Hepatocyte (in vitro differentiated cells): ENCODE measurements around the gene NEK10.

ENCODE experiments used
- CTCF ChIP-seq: fragments of 200-600 bp; sonication (generic); IDR thresholded peaks from 2 replicates; pipeline ENCODE4 v1.5.1; 2016; ENCODE audit warnings: antibody characterized with exemption, mild to moderate bottlenecking; ENCODE audit not compliant: poor library complexity
- EZH2 ChIP-seq: fragments of 200-600 bp; sonication (generic); IDR thresholded peaks from 2 replicates; pipeline ENCODE4 v1.6.1; 2016; ENCODE audit warnings: antibody characterized with exemption, mild to moderate bottlenecking, borderline replicate concordance

- TF ChIP-seq CTCF (no peak), EZH2 (no peak)
Measured at GRCh38 chr3:27114684-27115083, 254.5 kb downstream of the NEK10 start.
